AG04449 (cell line): ENCODE results near the gene PCBP3.

Source experiments
- CTCF ChIA-PET: fragments of 350-600 bp; formaldehyde crosslinking; extraction: SDS; loops from one replicate; lab custom pipeline; 2021; ENCODE audit warnings: antibody characterized with exemption; lab: Yijun Ruan, JAX
- POLR2A ChIA-PET: fragments of 400-600, 350-600 bp; formaldehyde crosslinking; extraction: SDS; loops from one replicate; lab custom pipeline; 2020; ENCODE audit warnings: antibody characterized with exemption, inconsistent platforms; lab: Yijun Ruan, JAX
- DNase-seq: peaks from one replicate; pipeline ENCODE4 v3.0.0-alpha.2; 2010; ENCODE audit warnings: low read depth, low spot score
- H3K4me3 ChIP-seq: 2 replicates; pipeline ENCODE4 v1.5.1; 2011; ENCODE audit warnings: low read depth, mild to moderate bottlenecking, control low read depth, low read length
- TF ChIP-seq, protein P1 (sequence below): IDR thresholded peaks from one replicate; pipeline ENCODE4 v1.5.1; 2011; ENCODE audit warnings: mild to moderate bottlenecking, moderate library complexity, low read length, control low read depth, inconsistent platforms; ENCODE audit not compliant: insufficient read depth; ENCODE audit errors: missing control alignments

Gene PCBP3

DNA sequence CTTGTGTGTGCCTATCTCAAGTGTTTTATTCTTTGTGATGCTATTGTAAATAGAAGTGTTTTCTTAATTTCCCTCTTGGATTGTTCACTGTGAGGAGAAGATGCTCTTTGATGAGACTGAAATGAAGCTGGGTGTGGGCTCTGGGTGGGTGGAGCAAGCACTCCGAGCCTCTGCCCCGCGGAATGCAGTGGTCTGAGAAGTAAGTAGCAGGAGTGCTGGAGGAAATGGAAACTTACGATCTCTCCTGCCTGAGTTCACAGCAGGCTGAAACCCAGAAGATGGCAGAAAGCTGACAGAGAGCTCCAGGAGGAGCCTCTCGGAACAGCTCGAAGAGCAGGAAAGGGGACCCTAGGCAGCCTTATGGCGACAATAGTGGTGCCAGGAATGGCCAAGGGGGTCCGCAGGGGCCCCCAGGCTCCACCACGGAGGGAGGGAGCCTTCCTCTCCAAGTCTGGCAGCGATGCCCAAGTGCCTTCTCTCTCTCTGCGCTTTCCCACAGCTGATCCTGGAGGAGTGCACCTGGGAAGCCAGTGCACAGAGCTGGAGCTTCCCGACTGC is 211.2 kb downstream of the PCBP3 start:
- no peak overlapping the region; the same call in 1 of the 2 replicates for H3K4me3 ChIP-seq
- ChIA-PET POLR2A (no interaction called here), CTCF (interaction anchor here (1.3 kb wide), 1 partner anchor 9 kb away, joined by 3 read pairs; no protein-coding TSS in a partner anchor)
- no peak for DNase-seq
- TF ChIP-seq, protein P1, sequence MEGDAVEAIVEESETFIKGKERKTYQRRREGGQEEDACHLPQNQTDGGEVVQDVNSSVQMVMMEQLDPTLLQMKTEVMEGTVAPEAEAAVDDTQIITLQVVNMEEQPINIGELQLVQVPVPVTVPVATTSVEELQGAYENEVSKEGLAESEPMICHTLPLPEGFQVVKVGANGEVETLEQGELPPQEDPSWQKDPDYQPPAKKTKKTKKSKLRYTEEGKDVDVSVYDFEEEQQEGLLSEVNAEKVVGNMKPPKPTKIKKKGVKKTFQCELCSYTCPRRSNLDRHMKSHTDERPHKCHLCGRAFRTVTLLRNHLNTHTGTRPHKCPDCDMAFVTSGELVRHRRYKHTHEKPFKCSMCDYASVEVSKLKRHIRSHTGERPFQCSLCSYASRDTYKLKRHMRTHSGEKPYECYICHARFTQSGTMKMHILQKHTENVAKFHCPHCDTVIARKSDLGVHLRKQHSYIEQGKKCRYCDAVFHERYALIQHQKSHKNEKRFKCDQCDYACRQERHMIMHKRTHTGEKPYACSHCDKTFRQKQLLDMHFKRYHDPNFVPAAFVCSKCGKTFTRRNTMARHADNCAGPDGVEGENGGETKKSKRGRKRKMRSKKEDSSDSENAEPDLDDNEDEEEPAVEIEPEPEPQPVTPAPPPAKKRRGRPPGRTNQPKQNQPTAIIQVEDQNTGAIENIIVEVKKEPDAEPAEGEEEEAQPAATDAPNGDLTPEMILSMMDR: no peak

DNA sequence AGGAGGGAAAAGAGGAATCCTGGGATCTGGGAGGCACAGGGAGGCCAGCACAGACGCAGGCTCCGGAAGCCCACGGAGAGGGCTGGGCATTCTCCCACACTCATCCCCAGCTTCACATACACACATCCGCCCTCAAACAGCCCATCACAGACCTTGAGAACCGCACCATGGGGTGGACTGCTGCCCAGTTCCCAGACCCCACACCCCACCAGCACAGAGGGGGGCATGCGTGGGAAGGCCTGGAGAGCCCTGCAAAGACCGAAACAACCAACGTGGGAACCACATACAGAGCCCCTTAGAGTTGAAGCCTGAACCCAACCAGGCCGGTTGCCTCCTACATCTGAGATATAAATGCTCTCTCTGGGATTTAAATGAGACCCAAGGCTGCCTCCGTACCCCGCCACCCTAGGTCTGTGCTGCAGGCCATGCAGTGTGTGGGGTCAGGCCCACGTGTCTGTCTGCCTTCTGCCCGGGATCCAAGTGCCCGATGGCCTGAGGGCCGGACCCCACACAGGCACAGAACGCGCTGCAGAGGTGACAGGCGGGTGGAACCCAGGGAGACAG is 211.8 kb downstream of the PCBP3 start:
- ChIA-PET POLR2A (no interaction called here), CTCF (no interaction called here)
- H3K4me3 ChIP-seq: no peak overlapping the region
- TF ChIP-seq, protein P1: no peak
- DNase-seq: no peak

GRCh38 chr21:45856442-45856841 is 212.9 kb downstream of the PCBP3 start:
- ChIA-PET CTCF (interaction anchor here (0.9 to 1.3 kb wide), 2 partner anchors 18 to 300 kb away, joined by 3 read pairs; no protein-coding TSS in a partner anchor), POLR2A (no interaction called here)
- H3K4me3 ChIP-seq: no peak overlapping the region
- no peak for DNase-seq
- TF ChIP-seq, protein P1: no peak

DNA sequence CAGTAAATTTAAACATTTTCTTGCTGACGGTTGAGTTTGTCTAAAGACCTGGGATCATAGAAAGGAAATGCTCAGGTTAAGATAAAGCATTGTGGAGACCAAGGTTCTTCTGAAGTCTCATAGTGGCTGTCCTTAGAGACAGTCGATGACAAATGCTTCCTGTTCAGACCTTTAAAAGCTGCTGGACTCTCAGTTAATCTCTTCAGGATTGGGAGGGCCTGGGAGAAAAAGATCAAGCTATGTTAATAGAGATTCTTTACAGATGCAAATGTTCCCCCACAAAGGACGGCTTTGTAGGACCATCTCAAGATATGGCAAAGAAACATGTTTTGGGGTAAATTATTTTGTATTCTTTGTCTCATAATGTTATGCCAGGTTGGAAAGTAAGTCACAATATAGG is 213.4 kb downstream of the PCBP3 start:
- H3K4me3 ChIP-seq: no peak overlapping the region
- TF ChIP-seq, protein P1: no peak
- ChIA-PET POLR2A (no interaction called here), CTCF (interaction anchor here (1.3 kb wide), 1 partner anchor 301 kb away, joined by 3 read pairs; no protein-coding TSS in a partner anchor)
- no peak for DNase-seq

DNA sequence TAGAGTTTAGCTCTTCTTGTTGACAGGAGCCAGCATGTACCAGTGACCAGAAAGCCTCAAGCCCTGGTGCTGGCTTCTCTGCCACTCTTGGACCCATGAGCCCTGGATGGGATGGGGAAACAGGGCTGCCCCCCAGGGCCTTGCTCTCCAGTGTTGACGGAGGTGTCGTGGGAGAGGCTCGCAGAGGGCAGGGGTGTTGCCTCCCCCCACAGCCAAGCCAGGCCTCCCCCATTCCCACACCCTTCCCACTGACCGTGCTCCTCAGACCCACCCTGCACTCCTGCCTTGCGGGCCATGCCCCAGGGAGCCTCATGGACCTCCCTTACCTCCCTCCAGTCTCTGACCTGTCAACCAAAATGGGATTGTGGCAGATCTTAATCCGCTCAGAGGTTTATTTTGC is 214.2 kb downstream of the PCBP3 start:
- ChIA-PET POLR2A (no interaction called here), CTCF (interaction anchor here (1.5 kb wide), 1 partner anchor 22 kb away, joined by 3 read pairs; no protein-coding TSS in a partner anchor)
- TF ChIP-seq, protein P1: no peak
- no peak overlapping the region for H3K4me3 ChIP-seq
- no peak for DNase-seq

GRCh38 chr21:45858180-45858579 is 214.7 kb downstream of the PCBP3 start:
- DNase-seq: no peak
- TF ChIP-seq, protein P1: no peak
- CTCF ChIA-PET: interaction anchor here (1.5 kb wide), 1 partner anchor 22 kb away, joined by 3 read pairs; no protein-coding TSS in a partner anchor
- H3K4me3 ChIP-seq: no peak overlapping the region
- POLR2A ChIA-PET: no interaction called here
